ENCODE measurements around the gene NFIB.

The NFIB gene

DNA sequence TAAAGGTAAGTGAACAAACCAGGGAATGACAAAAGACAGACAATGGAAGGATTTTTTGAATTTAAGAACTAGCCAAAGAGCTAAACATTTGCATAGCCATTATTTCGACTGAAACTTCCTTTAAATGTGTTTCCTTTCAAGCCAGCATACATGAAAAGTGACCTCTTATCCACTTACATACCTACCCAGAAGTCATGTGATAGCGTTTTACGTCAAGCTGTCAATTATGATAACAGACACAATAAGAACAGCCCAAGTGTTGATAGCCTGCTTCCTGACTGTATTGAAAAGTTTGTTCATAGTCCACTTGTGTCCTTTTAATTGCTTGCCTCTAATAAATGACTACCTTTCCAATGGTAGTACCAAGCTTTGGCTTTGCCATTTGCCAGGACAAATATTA lies 206.0 kb downstream of the NFIB start:
- Mint-ChIP-seq H3K36me3 (ENCODE audit: low read depth) (no peaks in the 10 kb centered on the region), H3K4me3 (no peak overlapping the region), H3K4me1 (peaks cover 42% of the 10 kb centered on the region), H3K27me3 (ENCODE audit: low read depth, poor library complexity) (peaks cover 7% of the 10 kb centered on the region), H3K27ac (no peak overlapping the region), H3K9me3 (no peaks in the 10 kb centered on the region)
- DNase-seq = no peak
- TF ChIP-seq, protein P1, sequence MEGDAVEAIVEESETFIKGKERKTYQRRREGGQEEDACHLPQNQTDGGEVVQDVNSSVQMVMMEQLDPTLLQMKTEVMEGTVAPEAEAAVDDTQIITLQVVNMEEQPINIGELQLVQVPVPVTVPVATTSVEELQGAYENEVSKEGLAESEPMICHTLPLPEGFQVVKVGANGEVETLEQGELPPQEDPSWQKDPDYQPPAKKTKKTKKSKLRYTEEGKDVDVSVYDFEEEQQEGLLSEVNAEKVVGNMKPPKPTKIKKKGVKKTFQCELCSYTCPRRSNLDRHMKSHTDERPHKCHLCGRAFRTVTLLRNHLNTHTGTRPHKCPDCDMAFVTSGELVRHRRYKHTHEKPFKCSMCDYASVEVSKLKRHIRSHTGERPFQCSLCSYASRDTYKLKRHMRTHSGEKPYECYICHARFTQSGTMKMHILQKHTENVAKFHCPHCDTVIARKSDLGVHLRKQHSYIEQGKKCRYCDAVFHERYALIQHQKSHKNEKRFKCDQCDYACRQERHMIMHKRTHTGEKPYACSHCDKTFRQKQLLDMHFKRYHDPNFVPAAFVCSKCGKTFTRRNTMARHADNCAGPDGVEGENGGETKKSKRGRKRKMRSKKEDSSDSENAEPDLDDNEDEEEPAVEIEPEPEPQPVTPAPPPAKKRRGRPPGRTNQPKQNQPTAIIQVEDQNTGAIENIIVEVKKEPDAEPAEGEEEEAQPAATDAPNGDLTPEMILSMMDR (IDR thresholded peaks at IDR 0.05) = no peak

DNA sequence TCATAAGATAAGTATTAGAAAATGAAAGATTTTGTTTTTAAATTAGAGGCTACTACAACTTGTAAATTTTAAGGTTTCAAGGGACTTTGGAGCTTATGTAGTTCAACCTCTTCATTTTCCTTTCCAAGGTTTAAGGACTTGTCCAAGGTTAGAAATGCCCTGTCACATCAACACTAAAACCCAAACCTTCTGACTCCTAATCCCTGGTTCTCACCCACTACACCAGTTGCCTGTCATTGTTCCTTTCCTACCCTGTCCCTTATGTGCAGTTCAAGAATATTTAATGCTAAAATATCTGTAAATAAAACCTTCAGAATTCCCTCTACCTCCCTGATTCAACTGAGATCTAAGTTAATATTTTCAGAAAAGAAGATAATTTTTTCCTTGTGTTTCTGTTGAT lies 206.4 kb downstream of the NFIB start:
- H3K27me3 Mint-ChIP-seq (ENCODE audit: low read depth, poor library complexity) = peaks cover 5% of the 10 kb centered on the region
- DNase-seq = no peak
- H3K4me3 Mint-ChIP-seq = no peak overlapping the region
- TF ChIP-seq, protein P1 (IDR thresholded peaks at IDR 0.05) = no peak
- no peaks in the 10 kb centered on the region for H3K36me3 Mint-ChIP-seq (ENCODE audit: low read depth)
- no peak overlapping the region for H3K27ac Mint-ChIP-seq
- H3K4me1 Mint-ChIP-seq = peaks cover 47% of the 10 kb centered on the region
- H3K9me3 Mint-ChIP-seq = no peaks in the 10 kb centered on the region

DNA sequence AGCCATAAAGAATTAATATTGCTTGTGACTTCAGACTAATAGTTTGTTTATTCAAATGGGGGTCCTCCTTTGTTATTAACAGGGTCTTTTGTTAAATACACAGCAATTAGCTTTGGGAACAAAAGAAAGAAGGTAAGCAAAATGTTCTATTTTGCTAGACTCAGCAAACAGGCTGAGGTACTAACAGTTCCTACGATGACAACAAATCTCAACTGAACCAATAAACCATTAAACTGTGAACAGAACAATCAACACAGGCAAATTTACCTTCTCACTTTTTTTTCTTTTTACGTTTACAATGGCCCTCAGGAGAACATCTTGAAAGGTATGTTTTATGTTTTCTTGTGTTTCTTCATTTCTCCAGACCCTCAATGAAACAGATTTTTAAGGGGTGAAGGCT lies 207.2 kb downstream of the NFIB start:
- no peak overlapping the region for H3K4me3 Mint-ChIP-seq
- DNase-seq = no peak
- H3K36me3 Mint-ChIP-seq (ENCODE audit: low read depth) = no peaks in the 10 kb centered on the region
- no peak overlapping the region for H3K27ac Mint-ChIP-seq
- TF ChIP-seq, protein P1 (IDR thresholded peaks at IDR 0.05) = no peak
- H3K4me1 Mint-ChIP-seq = peaks cover 55% of the 10 kb centered on the region
- H3K9me3 Mint-ChIP-seq = no peaks in the 10 kb centered on the region
- H3K27me3 Mint-ChIP-seq (ENCODE audit: low read depth, poor library complexity) = peaks cover 4% of the 10 kb centered on the region

DNA sequence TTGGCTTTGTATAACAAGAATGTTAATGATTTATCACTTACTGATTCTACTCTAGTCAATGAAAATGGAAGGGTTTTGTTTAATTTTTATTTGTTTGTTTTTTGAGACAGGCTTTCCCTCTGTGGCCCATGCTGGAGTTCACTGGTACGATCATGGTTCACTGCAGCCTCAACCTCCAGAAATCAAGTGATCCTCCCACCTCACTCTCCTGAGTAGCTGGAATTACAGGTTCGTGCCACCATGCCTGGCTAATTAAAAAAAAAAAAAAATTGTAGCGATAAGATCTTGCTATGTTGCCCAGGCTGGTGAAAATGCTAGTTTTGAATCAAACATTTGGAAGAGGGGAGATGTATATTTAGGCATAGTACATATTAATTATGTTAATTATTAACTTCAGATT lies 209.4 kb downstream of the NFIB start:
- Mint-ChIP-seq H3K27ac (no peak overlapping the region), H3K9me3 (no peaks in the 10 kb centered on the region), H3K27me3 (ENCODE audit: low read depth, poor library complexity) (no peaks in the 10 kb centered on the region), H3K4me3 (no peak overlapping the region), H3K36me3 (ENCODE audit: low read depth) (no peaks in the 10 kb centered on the region), H3K4me1 (peaks cover 67% of the 10 kb centered on the region)
- DNase-seq = no peak
- TF ChIP-seq, protein P1 (IDR thresholded peaks at IDR 0.05) = no peak

DNA sequence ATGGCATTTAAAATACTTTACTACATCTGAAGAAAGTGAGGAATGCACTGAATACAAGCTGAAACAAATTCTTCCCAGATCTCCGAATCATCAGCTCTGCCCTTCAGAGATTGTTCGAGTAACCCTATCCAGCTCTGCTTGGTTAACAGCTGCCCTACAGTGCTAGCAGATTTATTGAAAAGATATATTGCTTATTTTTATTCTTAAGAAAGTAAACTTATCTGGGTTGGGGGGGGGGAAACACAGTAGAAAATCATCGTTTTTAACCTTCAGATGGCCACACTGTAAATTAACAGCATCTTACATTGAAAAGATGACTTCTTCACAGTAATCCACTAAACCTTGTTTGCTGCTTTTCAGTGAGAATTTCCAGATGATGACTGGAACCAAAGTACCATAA lies 210.8 kb downstream of the NFIB start:
- TF ChIP-seq, protein P1 (IDR thresholded peaks at IDR 0.05) = no peak
- H3K27me3 Mint-ChIP-seq (ENCODE audit: low read depth, poor library complexity) = no peaks in the 10 kb centered on the region
- no peak for DNase-seq
- H3K9me3 Mint-ChIP-seq = no peaks in the 10 kb centered on the region
- no peak overlapping the region for H3K4me3 Mint-ChIP-seq
- peaks cover 80% of the 10 kb centered on the region for H3K4me1 Mint-ChIP-seq
- no peaks in the 10 kb centered on the region for H3K36me3 Mint-ChIP-seq (ENCODE audit: low read depth)
- H3K27ac Mint-ChIP-seq = no peak overlapping the region

DNA sequence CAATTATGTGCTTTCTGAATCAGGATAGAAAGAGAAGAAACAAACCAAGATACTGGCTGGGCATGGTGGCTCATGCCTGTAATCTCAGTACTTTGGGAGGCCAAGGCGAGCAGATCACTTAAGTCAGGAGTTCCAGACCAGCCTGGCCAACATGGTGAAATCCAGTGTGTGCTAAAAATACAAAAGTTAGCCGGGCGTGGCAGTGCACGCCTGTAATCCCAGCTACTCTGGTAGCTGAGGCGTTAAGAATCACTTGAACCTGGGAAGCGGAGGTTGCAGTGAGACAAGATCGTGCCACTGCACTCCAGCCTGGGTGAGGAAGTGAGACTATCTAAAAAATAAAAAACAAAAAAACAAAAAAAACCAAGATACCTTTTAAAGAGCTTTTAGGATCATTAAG lies 214.2 kb downstream of the NFIB start:
- Mint-ChIP-seq H3K9me3 (no peaks in the 10 kb centered on the region), H3K36me3 (ENCODE audit: low read depth) (no peaks in the 10 kb centered on the region), H3K27ac (no peak overlapping the region), H3K4me3 (no peak overlapping the region), H3K27me3 (ENCODE audit: low read depth, poor library complexity) (peaks cover 3% of the 10 kb centered on the region), H3K4me1 (peaks cover 83% of the 10 kb centered on the region)
- no peak for DNase-seq
- TF ChIP-seq, protein P1 (IDR thresholded peaks at IDR 0.05) = no peak
